ENCODE results near the gene TMEM50A.
"Not testable (repeated sequence)": the region's sequence is repeated elsewhere in the genome, so short reads cannot be mapped to it uniquely, and the experiment has no call there.

DNA sequence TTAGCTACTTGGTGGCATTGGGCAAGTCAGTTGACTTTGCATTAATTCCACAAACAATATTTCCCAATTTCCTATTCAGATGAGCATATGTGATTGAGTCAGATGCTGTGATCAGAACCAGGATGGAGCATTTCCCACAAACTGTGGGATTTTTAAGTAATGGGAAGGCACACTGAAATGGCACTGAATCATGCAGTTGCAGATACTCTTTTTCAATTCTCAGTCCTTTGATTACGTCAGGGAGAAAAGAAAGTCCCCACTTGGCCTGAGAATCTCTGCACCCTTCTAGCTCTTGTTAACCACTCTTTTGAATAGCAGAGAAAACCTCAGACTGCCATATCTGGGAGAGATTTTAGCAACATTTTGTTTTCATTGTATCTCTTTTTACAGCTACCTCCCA is 29.0 kb upstream of the TMEM50A start:
- TF ChIP-seq, protein P1, sequence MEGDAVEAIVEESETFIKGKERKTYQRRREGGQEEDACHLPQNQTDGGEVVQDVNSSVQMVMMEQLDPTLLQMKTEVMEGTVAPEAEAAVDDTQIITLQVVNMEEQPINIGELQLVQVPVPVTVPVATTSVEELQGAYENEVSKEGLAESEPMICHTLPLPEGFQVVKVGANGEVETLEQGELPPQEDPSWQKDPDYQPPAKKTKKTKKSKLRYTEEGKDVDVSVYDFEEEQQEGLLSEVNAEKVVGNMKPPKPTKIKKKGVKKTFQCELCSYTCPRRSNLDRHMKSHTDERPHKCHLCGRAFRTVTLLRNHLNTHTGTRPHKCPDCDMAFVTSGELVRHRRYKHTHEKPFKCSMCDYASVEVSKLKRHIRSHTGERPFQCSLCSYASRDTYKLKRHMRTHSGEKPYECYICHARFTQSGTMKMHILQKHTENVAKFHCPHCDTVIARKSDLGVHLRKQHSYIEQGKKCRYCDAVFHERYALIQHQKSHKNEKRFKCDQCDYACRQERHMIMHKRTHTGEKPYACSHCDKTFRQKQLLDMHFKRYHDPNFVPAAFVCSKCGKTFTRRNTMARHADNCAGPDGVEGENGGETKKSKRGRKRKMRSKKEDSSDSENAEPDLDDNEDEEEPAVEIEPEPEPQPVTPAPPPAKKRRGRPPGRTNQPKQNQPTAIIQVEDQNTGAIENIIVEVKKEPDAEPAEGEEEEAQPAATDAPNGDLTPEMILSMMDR (conservative IDR thresholded peaks at IDR 0.05 in 1 of 2, IDR thresholded peaks at IDR 0.05 in 1 of 2; ENCODE audit: low read depth in 1 of 2, low read length in 2 of 2): not testable (repeated sequence)
- TF ChIP-seq EZH2 (IDR thresholded peaks at IDR 0.05; ENCODE audit: low read length, missing control alignments): not testable (repeated sequence)

Data from fibroblast of lung (primary cell).